Ammon's horn (tissue), 1 donor: ENCODE results near the gene ETV6.

Experiments
- DNase-seq: peaks from one replicate; pipeline ENCODE4 v3.0.0-alpha.2; 2016; ENCODE audit warnings: low spot score

Gene ETV6

GRCh38 chr12:11776316-11776715 lies 126.8 kb downstream of the ETV6 start:
- DNase-seq, result no peak

DNA sequence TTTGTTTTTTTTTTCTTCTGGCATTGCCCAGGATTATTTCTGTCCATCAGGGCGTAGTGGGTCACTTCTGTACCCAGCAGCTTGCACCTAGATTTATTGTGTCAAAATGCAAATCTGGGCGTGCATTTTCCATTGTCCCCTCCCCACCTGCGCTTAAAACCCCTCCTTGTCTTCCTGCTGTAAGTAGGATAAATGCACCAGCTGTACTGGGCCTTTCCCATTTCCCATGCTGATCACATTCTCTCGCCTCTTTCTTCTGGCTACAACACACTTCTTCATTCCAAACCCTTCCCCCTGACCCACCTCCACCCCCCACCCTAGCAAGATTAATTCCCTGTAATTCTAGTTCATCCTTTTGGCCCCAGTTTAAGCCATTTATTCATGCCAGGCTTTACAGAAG lies 128.0 kb downstream of the ETV6 start:
- no peak for DNase-seq

DNA sequence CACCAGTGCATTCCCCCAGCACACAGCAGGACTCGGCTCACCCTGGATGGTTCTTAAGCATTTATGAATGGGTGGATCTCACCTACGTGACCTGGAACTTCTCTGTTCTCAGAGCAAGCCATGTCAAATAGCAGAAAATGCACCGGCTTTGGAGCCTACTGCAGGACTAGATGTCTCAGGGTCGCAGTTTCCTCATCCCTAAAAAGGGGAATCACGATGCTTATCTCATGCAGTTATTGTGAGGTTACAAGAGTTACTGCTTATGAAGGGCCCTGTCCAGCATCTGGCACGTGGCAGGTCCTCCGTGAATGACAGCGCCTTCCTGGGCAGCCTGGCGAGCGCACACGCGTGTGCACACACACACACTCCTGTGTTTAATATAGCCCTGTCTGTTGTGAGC lies 128.5 kb downstream of the ETV6 start:
- no peak for DNase-seq

DNA sequence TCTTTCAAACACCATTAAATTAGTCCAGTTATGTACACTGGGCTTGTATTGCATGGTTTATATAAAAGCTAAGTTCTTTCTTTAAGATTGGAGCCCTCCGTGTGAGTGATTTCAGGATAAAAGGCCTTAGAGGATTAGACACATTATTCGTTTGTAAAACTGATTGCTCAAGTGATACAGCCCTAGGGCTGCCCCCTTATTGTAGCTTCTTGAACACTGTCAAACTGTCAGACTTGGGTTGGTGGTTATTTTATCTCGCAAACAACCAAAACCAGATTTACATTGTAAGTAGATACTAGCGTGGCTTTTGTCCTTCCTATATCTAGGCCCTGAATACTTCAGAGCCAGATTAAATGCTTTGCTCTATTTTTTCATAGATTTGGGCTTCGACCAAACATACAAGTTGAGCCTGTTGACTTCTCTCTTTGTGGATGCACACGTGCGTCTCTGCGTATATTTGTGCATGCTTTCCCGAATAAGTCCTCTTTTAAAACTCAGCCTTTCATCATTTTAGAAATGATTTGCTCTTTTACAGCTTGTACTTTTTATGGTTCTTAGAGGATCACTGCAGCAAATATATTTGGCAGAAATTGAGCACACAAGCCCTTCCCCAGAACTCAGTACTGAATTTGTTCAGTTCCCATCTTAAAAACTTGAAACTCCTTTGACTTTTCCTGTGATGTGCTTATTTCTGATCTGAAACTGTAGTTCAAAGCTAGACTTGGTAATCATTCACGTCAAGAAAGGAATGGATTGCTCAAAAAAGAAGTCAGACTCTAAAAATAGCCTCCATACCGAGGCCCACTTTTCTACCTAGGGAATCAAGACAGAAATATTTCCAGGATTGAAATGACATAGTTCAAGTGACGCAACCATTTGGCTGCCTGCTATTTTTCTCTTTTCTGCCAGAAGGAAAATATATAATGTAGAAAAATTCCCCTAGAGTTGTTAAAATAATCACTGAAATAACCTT lies 129.5 kb downstream of the ETV6 start:
- no peak for DNase-seq

- DNase-seq, result no peak
Measured at GRCh38 chr12:11780521-11781101, 131.1 kb downstream of the ETV6 start.

DNA sequence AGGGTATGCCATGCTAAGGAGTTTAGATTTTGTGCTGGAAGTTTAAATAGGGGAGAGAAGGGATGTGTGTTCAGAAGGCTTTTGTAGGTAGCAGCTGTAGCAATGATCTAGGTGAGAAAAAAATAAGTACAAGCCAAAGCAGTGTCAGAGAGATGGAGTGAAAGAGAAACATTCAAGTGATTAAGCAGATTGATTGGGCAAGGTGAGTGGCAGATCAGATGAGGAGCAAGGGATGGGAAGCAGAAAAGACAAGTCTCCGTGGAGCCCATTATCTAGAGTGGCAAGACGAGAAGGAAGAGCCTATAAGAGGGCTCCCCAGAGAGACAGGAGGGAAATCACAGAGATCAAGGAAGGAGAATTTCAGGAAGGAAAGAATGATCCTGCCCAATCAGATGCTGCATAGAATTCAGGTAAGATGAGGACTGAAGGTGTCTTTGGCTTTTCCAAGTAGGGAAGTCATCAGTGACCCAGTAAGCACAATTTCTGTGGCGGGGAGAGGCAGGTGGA lies 133.5 kb downstream of the ETV6 start:
- no peak for DNase-seq

GRCh38 chr12:11785712-11786111 lies 136.2 kb downstream of the ETV6 start:
- no peak for DNase-seq

GRCh38 chr12:11786638-11787365 lies 137.3 kb downstream of the ETV6 start:
- DNase-seq, result no peak

- DNase-seq, result no peak
Measured at GRCh38 chr12:11787437-11787836, 138.0 kb downstream of the ETV6 start.

- no peak for DNase-seq
Measured at GRCh38 chr12:11787933-11788849, 138.7 kb downstream of the ETV6 start.

DNA sequence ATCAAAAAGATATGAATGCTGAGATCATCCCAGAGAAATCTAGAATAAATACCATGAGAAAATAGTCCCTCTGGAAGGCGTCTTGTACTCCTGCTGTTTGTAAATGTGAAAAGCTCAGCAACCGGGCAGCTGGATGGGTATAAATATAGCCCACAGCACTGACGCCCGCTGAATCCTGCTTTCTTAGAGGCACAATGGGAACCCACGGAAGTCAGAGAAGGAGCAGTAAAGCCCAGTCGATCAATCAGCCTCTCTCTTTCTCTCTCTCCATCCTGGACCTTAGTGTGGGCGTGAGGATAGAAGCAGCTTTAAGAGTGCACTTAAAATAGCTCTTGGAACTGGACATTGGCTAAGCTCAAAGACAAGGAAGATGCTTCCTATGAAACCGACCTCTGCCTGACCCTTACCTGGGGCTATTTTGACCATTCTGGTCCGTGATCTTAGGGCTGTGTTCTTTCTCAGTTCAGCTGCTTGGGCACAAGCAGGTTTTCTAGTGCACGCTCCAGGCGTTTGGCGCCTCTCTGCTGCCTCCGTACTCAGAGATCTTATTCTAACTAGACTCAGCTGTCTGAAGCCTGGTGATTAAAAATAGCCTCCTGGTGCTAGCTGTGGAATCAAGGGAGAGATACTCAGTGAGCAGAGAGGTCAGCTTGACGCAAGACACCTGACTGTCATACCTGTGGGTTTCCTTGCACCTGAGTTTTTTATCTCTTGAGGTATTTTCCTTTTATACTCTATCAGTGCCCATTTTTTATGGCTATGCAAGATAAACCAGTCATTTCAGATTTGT lies 144.6 kb downstream of the ETV6 start:
- DNase-seq, result peak; percentile 47

- DNase-seq, result no peak
Measured at GRCh38 chr12:11794751-11795150, 145.3 kb downstream of the ETV6 start.

DNA sequence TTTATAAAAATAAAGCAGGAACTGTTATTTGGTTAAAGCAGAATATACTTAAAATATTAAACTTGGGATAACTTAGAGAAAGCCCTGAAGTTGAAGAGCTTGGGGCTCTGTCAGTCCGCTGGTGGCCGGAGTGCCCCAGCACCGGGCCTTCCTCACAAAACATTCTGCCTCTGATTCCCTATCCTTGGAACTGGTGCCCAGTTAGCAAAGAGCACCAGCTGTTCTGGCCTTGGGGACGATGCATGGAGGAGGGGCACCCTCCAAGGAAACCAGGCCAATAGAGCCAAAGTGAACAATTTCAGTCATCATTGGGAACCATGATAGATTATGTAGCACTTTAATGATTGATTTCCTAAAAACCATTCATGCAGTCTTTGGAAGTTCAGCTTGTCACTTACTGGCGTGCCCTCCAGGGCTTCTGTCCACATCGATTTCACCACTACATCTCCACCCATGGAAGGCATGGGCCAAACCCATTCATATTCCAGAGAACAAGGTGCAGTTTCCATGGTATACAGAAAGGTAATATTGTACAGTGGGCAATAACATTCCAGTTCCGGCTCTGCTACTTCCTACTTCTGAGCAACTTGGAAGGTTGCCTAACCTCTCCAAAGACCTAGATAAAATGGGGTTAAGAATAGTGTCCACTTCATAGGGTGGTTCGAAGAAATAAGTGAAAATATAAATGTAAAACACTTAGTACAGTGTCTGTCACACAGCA lies 145.9 kb downstream of the ETV6 start:
- no peak for DNase-seq

- DNase-seq, result no peak
Measured at GRCh38 chr12:11795913-11796459, 146.5 kb downstream of the ETV6 start.

DNA sequence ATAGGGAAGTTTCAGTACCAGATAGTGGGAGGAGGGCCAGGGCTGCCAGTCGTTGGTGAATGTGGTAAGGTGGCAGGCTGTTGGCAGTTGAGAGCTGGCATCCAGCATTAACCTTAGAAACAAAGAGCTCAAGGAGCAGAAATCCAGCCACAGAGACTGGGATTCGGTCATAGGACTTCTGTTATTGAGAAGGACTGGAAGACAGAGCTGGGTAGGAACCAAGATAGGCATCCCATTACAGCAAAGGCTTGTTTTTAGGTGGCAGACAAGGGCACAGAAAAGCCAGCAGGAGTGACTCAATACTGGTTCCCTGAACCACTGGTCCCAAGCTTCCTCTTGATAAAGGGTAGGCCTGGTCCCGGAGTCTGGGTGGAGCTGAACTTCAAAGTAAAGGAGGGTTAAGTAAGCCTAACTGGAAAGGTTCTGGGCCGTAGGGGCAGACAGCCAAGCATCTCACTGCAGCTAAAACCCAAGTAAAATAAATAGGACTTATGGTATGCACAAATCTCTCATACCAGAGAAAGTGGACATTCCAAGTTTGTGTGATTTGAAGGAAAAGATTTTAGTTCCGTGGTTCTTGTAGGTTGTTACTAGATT lies 147.9 kb downstream of the ETV6 start:
- DNase-seq, result no peak

DNA sequence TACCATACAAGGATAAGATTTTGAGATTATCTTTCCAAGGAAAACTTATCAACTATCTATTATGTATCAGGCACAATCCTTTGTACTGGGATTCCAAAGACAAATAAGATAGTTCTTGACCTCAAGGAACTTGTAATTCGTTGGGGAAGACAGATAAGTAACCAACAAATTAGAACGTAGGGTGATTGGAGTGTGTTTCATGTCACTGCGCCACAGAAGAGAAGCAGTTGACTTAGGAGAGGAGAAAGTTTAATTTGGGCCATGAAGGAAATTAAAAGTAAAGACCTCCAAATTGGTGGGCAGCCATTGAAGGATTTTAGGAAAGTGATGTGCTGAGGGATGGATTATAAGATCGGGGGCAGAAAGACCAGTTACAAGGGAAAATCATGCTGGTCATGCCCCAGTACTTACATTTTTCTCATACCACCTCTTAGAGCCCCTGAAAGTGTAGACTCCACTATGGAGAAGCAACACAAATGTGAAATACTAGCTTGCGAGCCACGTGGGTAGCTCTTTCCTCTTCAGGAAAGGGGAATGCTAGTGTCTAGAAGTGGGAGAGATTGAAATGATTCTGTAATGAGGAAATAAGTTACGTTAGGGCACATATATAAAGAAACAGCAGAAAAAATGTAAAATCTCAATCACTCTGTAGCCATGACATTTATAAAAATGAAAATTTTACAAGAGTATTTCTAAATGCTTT lies 148.7 kb downstream of the ETV6 start:
- DNase-seq, result no peak

GRCh38 chr12:11798856-11799501 lies 149.5 kb downstream of the ETV6 start:
- DNase-seq, result no peak

GRCh38 chr12:11799502-11799873 lies 150.0 kb downstream of the ETV6 start:
- no peak for DNase-seq
